ENCODE results near the gene C1orf198. TPM values are rescaled to one million over a fixed set of nuclear protein-coding genes. Genes with fewer than 3 reads are reported as not detected.
A peak's percentile ranks its signal among the peaks of the same experiment; 100 is the strongest.

C1orf198 gene
- total and polyA plus RNA-seq, 2 of the 8 experiments (the other 6 are each of a cell fraction or from before 2014, with no cell fraction given): 30.6 to 45.0 TPM

- 88% methylated on average over 4 of the region's 4 CpGs; no CpG with 5 or more reads in 1 of the 2 experiments for WGBS, 2 experiments (ENCODE audit: extremely low coverage in 1 of 2, insufficient coverage in 1 of 2, insufficient read length in 1 of 2, insufficient replicate concordance in 2 of 2, low coverage in 1 of 2, low lambda C conversion rate in 2 of 2, missing lambda C conversion rate in 1 of 2)
- peaks cover 0 to 1% of the 10 kb centered on the region in 2 experiments for H4K20me1 ChIP-seq (replicated peaks in 1 of 2; ENCODE audit: control insufficient read depth in 1 of 2, insufficient read depth in 2 of 2, low read length in 2 of 2)
- no peak for FAIRE-seq
- no peak overlapping the region for H3K27ac ChIP-seq (ENCODE audit: low read depth, low read length)
- no peak overlapping the region for H4K5ac ChIP-seq (ENCODE audit: insufficient read length, low read depth, low read length)
- H3K14ac ChIP-seq (ENCODE audit: insufficient read length): no peak overlapping the region
- no peak overlapping the region for H2BK5ac ChIP-seq (ENCODE audit: low read depth, low read length)
- H4K8ac ChIP-seq (ENCODE audit: extremely low read depth, insufficient read depth, low read length): no peak overlapping the region
- peak in 1 of 2 experiments; percentile 4 for DNase-seq (ENCODE audit: low read depth in 1 of 2, low spot score in 2 of 2)
- no peak overlapping the region for H3K4me2 ChIP-seq (ENCODE audit: insufficient read depth in 1 of 2, low read depth in 2 of 2, low read length in 2 of 2)
- H3K36me3 ChIP-seq (ENCODE audit: control insufficient read depth in 2 of 4, insufficient read depth in 4 of 4, low read length in 3 of 4): no peaks in the 10 kb centered on the region
- H2BK120ac ChIP-seq (replicated peaks; ENCODE audit: low read depth, low read length): no peak overlapping the region
- H3K23ac ChIP-seq (ENCODE audit: insufficient read length): no peak overlapping the region
- no peak overlapping the region for H4K91ac ChIP-seq (replicated peaks; ENCODE audit: insufficient read length, low read length)
- H3K79me1 ChIP-seq (ENCODE audit: low read depth, low read length): no peaks in the 10 kb centered on the region
- H3K4ac ChIP-seq (replicated peaks; ENCODE audit: insufficient read length, low read depth, low read length): no peak overlapping the region
- H2AK5ac ChIP-seq (ENCODE audit: low read depth, low read length): no peak overlapping the region
- no peaks in the 10 kb centered on the region for H3K79me2 ChIP-seq (ENCODE audit: control insufficient read depth in 1 of 2, insufficient read depth in 2 of 2, low read length in 2 of 2)
- TF ChIP-seq E2F6 (IDR thresholded peaks at IDR 0.05): no peak
- H3K18ac ChIP-seq (ENCODE audit: extremely low read depth, low read length): no peak overlapping the region
- no peak overlapping the region for H2BK15ac ChIP-seq (ENCODE audit: low read length)
- H2AFZ ChIP-seq (ENCODE audit: low read length): no peak overlapping the region
- H3K27me3 ChIP-seq (replicated peaks in 1 of 4; ENCODE audit: control insufficient read depth in 3 of 4, extremely low read depth in 1 of 4, insufficient read depth in 3 of 4, low read length in 3 of 4): no peaks in the 10 kb centered on the region; a peak in 2 of 7 replicates
- ChIA-PET CTCF (ENCODE audit: partially characterized antibody) (interaction anchor here (0.6 to 1.3 kb wide), 2 partner anchors 218 to 387 kb away, joined by 3 read pairs; no protein-coding TSS in a partner anchor), POLR2A (ENCODE audit: partially characterized antibody) (no interaction called here)
- H2BK20ac ChIP-seq (ENCODE audit: low read length): no peak overlapping the region
- H3K4me3 ChIP-seq (ENCODE audit: extremely low read depth in 1 of 4, insufficient read depth in 2 of 4, low read depth in 3 of 4, low read length in 4 of 4): no peak overlapping the region
- no peaks in the 10 kb centered on the region for H3K23me2 ChIP-seq (ENCODE audit: low read depth, low read length)
- H3K56ac ChIP-seq (replicated peaks; ENCODE audit: insufficient read length, low read depth, low read length): no peak overlapping the region
- no peak overlapping the region for H3K9ac ChIP-seq (replicated peaks in 1 of 4; ENCODE audit: extremely low read depth in 1 of 4, low read depth in 3 of 4, low read length in 3 of 4)
- H3K4me1 ChIP-seq (replicated peaks in 1 of 4; ENCODE audit: control insufficient read depth in 3 of 4, insufficient read depth in 4 of 4, low read length in 3 of 4): no peaks in the 10 kb centered on the region
- H3K9me3 ChIP-seq (ENCODE audit: insufficient read depth in 2 of 2, low read depth in 1 of 2, low read length in 1 of 2): no peaks in the 10 kb centered on the region
- H2BK12ac ChIP-seq (ENCODE audit: low read depth, low read length): no peak overlapping the region
Measured at GRCh38 chr1:230819976-230820375, 48.3 kb downstream of the C1orf198 start.
